Bronchial epithelial cell (primary cell): Measurements from ENCODE around the gene PRTFDC1. TPM values are rescaled to one million over a fixed set of nuclear protein-coding genes. Genes with fewer than 3 reads are reported as not detected.
A peak's percentile ranks its signal among the peaks of the same experiment; 100 is the strongest.
"Not testable (repeated sequence)": the region's sequence is repeated elsewhere in the genome, so short reads cannot be mapped to it uniquely, and the experiment has no call there.

Source experiments
- DNase-seq: peaks from one replicate; pipeline ENCODE4 v3.0.0-alpha.2; 2010; ENCODE audit warnings: low read depth
- FAIRE-seq: peaks from 2 replicates; lab custom pipeline; 2011; peaks lifted over from hg19 to GRCh38; lab: Jason Lieb, UNC
- H3K27me3 ChIP-seq: 2 replicates; pipeline ENCODE4 v1.5.1; 2011; ENCODE audit warnings: low read length; ENCODE audit not compliant: control insufficient read depth, insufficient read depth
- H3K36me3 ChIP-seq: 2 replicates; pipeline ENCODE4 v1.5.1; 2011; ENCODE audit warnings: low read length; ENCODE audit not compliant: control insufficient read depth, insufficient read depth
- H3K4me3 ChIP-seq: 2 replicates; pipeline ENCODE4 v1.5.1; 2011; ENCODE audit warnings: mild to moderate bottlenecking, low read depth, low read length, control low read depth
- CTCF ChIP-seq: IDR thresholded peaks from 2 replicates; pipeline ENCODE4 v1.5.1; 2011; ENCODE audit warnings: mild to moderate bottlenecking, moderate library complexity, low read length, control low read depth, inconsistent platforms; ENCODE audit not compliant: insufficient read depth, severe bottlenecking
- total RNA-seq: library from RNA; depleted of rRNA; stranded (reverse); fragments of >200 nt; gene quantifications from 2 replicates; pipeline ENCODE4 v1.2.1, GENCODE V29; 2014

The PRTFDC1 gene
- total RNA-seq, 1 donor from 2014 or later = 5.5 TPM

GRCh38 chr10:24958091-24958720 lies 5.8 kb upstream of the PRTFDC1 start:
- Histone ChIP-seq H3K4me3 (no peak overlapping the region), H3K27me3 (no peaks in the 10 kb centered on the region), H3K36me3 (no peaks in the 10 kb centered on the region)
- DNase-seq (peak; percentile 96), FAIRE-seq (no peak)
- no peak for TF ChIP-seq CTCF

- not testable (repeated sequence) for H3K36me3 ChIP-seq, FAIRE-seq
- peak; percentile 77 for DNase-seq
These were observed 5.2 kb upstream of the PRTFDC1 start for GRCh38 chr10:24957624-24958051.

GRCh38 chr10:24953675-24954074 lies 1.3 kb upstream of the PRTFDC1 start:
- DNase-seq (no peak), FAIRE-seq (no peak)
- H3K4me3 ChIP-seq = no peak overlapping the region

More at GRCh38 chr10:24957624-24958051, 5.2 kb upstream of the PRTFDC1 start:
- not testable (repeated sequence) for H3K4me3 ChIP-seq, H3K27me3 ChIP-seq

GRCh38 chr10:24952707-24953645 lies 570 bp upstream of the PRTFDC1 start:
- TF ChIP-seq CTCF = peak; percentile 24
- DNase-seq (peak; percentile 39), FAIRE-seq (no peak)
- Histone ChIP-seq H3K27me3 (no peaks in the 10 kb centered on the region), H3K4me3 (peak overlapping the region; percentile 59), H3K36me3 (no peaks in the 10 kb centered on the region)

More at GRCh38 chr10:24953675-24954074, 1.3 kb upstream of the PRTFDC1 start:
- H3K27me3 ChIP-seq = no peaks in the 10 kb centered on the region
- no peak for TF ChIP-seq CTCF
- no peaks in the 10 kb centered on the region for H3K36me3 ChIP-seq

- no peak for DNase-seq
- peak; percentile 23 for FAIRE-seq
- no peak for TF ChIP-seq CTCF
- Histone ChIP-seq H3K36me3 (no peaks in the 10 kb centered on the region), H3K4me3 (peak overlapping the region; percentile 59), H3K27me3 (no peaks in the 10 kb centered on the region)
These were observed 934 bp downstream of the PRTFDC1 start for GRCh38 chr10:24951201-24952142.
